Endothelial cell of umbilical vein (primary cell): ENCODE data around the gene IDH1. TPM values are rescaled to one million over a fixed set of nuclear protein-coding genes. Genes with fewer than 3 reads are reported as not detected.

Experiments used
- BruUV-seq: library from RNA; stranded (reverse); fragments of 400-500 nt; replicated peaks from 2 replicates; lab custom pipeline; 2021; lab: Mats Ljungman, UMichigan
- CTCF ChIA-PET: fragments of 300-600, 350-600 bp; sonication (Branson Sonifier 250); formaldehyde crosslinking; loops from one replicate; lab custom pipeline; 2021; ENCODE audit warnings: antibody characterized with exemption, inconsistent platforms; lab: Charles Lee
- POLR2A ChIA-PET: fragments of 300-600, 350-600 bp; sonication (Branson Sonifier 250); formaldehyde crosslinking; loops from one replicate; lab custom pipeline; 2021; ENCODE audit warnings: antibody characterized with exemption, inconsistent platforms; lab: Charles Lee
- DNase-seq: peaks from one replicate; pipeline ENCODE4 v3.0.0-alpha.2; 2011; ENCODE audit warnings: low read depth, low spot score
- FAIRE-seq: peaks from 2 replicates; lab custom pipeline; 2011; peaks lifted over from hg19 to GRCh38; lab: Jason Lieb, UNC
- H2AFZ ChIP-seq: 2 replicates; pipeline ENCODE4 v1.6.0; 2012; ENCODE audit warnings: low read depth, low read length, control low read depth, inconsistent platforms
- H3K27ac ChIP-seq: 2 replicates; pipeline ENCODE4 v1.5.1; 2011; ENCODE audit warnings: low read depth, mild to moderate bottlenecking, control low read depth, low read length, moderate library complexity; ENCODE audit not compliant: insufficient read depth
- H3K27me3 ChIP-seq, 2 experiments: 2 replicates each; pipeline versions ENCODE4 v1.6.0 to v1.6.1; 2011; ENCODE audit warnings: low read length in 2 of 2, mixed read lengths in 1 of 2; ENCODE audit not compliant: control insufficient read depth in 2 of 2, insufficient read depth in 2 of 2
- H3K36me3 ChIP-seq, 2 experiments: 2 replicates in 1 of 2; 3 replicates in 1 of 2; pipeline ENCODE4 v1.5.1; 2011; ENCODE audit warnings: low read length in 2 of 2, mild to moderate bottlenecking in 1 of 2, moderate library complexity in 1 of 2; ENCODE audit not compliant: control insufficient read depth in 2 of 2, insufficient read depth in 2 of 2; ENCODE audit errors: extremely low read depth in 1 of 2
- H3K4me1 ChIP-seq: 3 replicates; pipeline ENCODE4 v1.5.1; 2011; ENCODE audit warnings: mild to moderate bottlenecking, low read length; ENCODE audit not compliant: control insufficient read depth, insufficient read depth; ENCODE audit errors: extremely low read depth
- H3K4me2 ChIP-seq: 2 replicates; pipeline ENCODE4 v1.6.1; 2011; ENCODE audit warnings: low read length, control low read depth, mixed read lengths; ENCODE audit not compliant: insufficient read depth
- H3K4me3 ChIP-seq, 3 experiments: fragments of 200-600 bp in 1 of 3; sonication (generic), shearing (Covaris generic) in 1 of 3; replicated peaks in 1 of 3; 2 replicates each; pipeline ENCODE4 v1.5.1; 2011 to 2016; ENCODE audit warnings: control low read depth in 3 of 3, low read length in 3 of 3, mild to moderate bottlenecking in 2 of 3, inconsistent platforms in 1 of 3, low read depth in 1 of 3, moderate library complexity in 1 of 3; ENCODE audit not compliant: insufficient read depth in 1 of 3
- H3K79me2 ChIP-seq: 2 replicates; pipeline ENCODE4 v1.6.0; 2012; ENCODE audit warnings: low read length, inconsistent platforms; ENCODE audit not compliant: control insufficient read depth, insufficient read depth
- H3K9ac ChIP-seq: replicated peaks from 2 replicates; pipeline ENCODE3; 2011; ENCODE audit warnings: low read length, control low read depth; ENCODE audit not compliant: insufficient read depth; ENCODE audit errors: extremely low read depth
- H3K9me1 ChIP-seq: replicated peaks from 3 replicates; pipeline ENCODE4 v1.6.0; 2011; ENCODE audit warnings: mild to moderate bottlenecking, low read length; ENCODE audit not compliant: control insufficient read depth, insufficient read depth; ENCODE audit errors: extremely low read depth
- H3K9me3 ChIP-seq: replicated peaks from 2 replicates; pipeline ENCODE4 v1.5.1; 2012; ENCODE audit warnings: low read length, inconsistent platforms; ENCODE audit not compliant: control insufficient read depth, insufficient read depth
- H4K20me1 ChIP-seq: replicated peaks from 2 replicates; pipeline ENCODE3; 2011; ENCODE audit warnings: mild to moderate bottlenecking, low read length; ENCODE audit not compliant: control insufficient read depth, insufficient read depth; ENCODE audit errors: extremely low read depth
- CTCF ChIP-seq, 2 donors: IDR thresholded peaks; 1 replicate in 1 of 2; 2 replicates in 1 of 2; pipeline ENCODE4 v1.5.1; 2011; ENCODE audit warnings: low read length in 2 of 2, mild to moderate bottlenecking in 2 of 2, moderate library complexity in 2 of 2, control low read depth in 1 of 2, inconsistent platforms in 1 of 2, low read depth in 1 of 2; ENCODE audit not compliant: insufficient read depth in 1 of 2; ENCODE audit errors: extremely low read depth in 1 of 2
- EZH2 ChIP-seq: IDR thresholded peaks from 2 replicates; pipeline ENCODE4 v1.6.1; 2012; ENCODE audit warnings: borderline replicate concordance, low read depth, mild to moderate bottlenecking, moderate library complexity, low read length, inconsistent platforms; ENCODE audit not compliant: severe bottlenecking
- FOS ChIP-seq: IDR thresholded peaks from 2 replicates; pipeline ENCODE4 v1.6.1; 2011; ENCODE audit warnings: mild to moderate bottlenecking, low read length, moderate library complexity, borderline replicate concordance; ENCODE audit not compliant: insufficient read depth
- GATA2 ChIP-seq: IDR thresholded peaks from 2 replicates; pipeline ENCODE4 v1.7.0; 2011; ENCODE audit warnings: low read depth, mild to moderate bottlenecking, moderate library complexity, mixed read lengths, low read length; ENCODE audit not compliant: insufficient read length, insufficient read depth
- JUN ChIP-seq: IDR thresholded peaks from 2 replicates; pipeline ENCODE4 v1.6.1; 2011; ENCODE audit warnings: borderline replicate concordance, low read depth; ENCODE audit not compliant: insufficient read length, insufficient read depth
- MAX ChIP-seq: IDR thresholded peaks from 2 replicates; pipeline ENCODE4 v1.6.1; 2011; ENCODE audit not compliant: insufficient read depth, insufficient read length
- MYC ChIP-seq: IDR thresholded peaks from one replicate; pipeline ENCODE4 v1.6.1; 2011; ENCODE audit warnings: mild to moderate bottlenecking, low read depth, low read length
- POLR2A ChIP-seq: IDR thresholded peaks from 2 replicates; pipeline ENCODE4 v1.6.1; 2012; ENCODE audit warnings: low read depth, mild to moderate bottlenecking, control low read depth, low read length
- POLR2AphosphoS5 ChIP-seq: IDR thresholded peaks from 2 replicates; pipeline ENCODE4 v1.6.1; 2012; ENCODE audit warnings: low read depth, mild to moderate bottlenecking, control low read depth, low read length, moderate library complexity; ENCODE audit not compliant: insufficient read depth
- dilution Hi-C: fragments of 300-500 bp; cut with MboI; formaldehyde crosslinking; loops from one replicate; pipeline ENCODE4 v1.15.0; 2019; ENCODE audit warnings: low sequenced_read_pairs; ENCODE audit not compliant: extremely low pct_ligation_motif_present
- intact Hi-C: fragments of 100-400 bp; cut with micrococcal nuclease; formaldehyde crosslinking; loops from one replicate; pipeline ENCODE4 v1.10.0; 2022
- polyA plus RNA-seq, 4 experiments: library from polyadenylated mRNA; depleted of rRNA in 3 of 4; stranded (reverse) in 3 of 4; unstranded in 1 of 4; fragments of >200 nt; gene quantifications; 2 replicates each; pipeline versions ENCODE4 v1.2.1 to v1.2.3, GENCODE V29; 2011 to 2012; ENCODE audit warnings: missing spikeins in 1 of 4
- total RNA-seq: library from RNA; stranded (reverse); gene quantifications from 2 replicates; pipeline ENCODE4 v1.2.3, GENCODE V29; 2021

The IDH1 gene
- total and polyA plus RNA-seq, 2 donors (not counting 3 experiments of a cell fraction or from before 2014, with no cell fraction given) = 63.1 to 107 TPM

GRCh38 chr2:208296610-208297009 is 41.7 kb upstream of the IDH1 start:
- no TSS peak for BruUV-seq
- dilution Hi-C loops (no loop called here), intact Hi-C loops (no loop called here)
- Histone ChIP-seq H3K79me2 (peaks cover 5% of the 10 kb centered on the region), H3K36me3 (peaks cover 7 to 12% of the 10 kb centered on the region in 2 experiments), H3K27me3 (no peaks in the 10 kb centered on the region), H3K4me2 (no peak overlapping the region), H3K4me1 (no peaks in the 10 kb centered on the region), H3K27ac (no peak overlapping the region), H3K9me3 (no peaks in the 10 kb centered on the region), H4K20me1 (no peaks in the 10 kb centered on the region), H2AFZ (no peak overlapping the region), H3K9me1 (no peaks in the 10 kb centered on the region), H3K4me3 (no peak overlapping the region), H3K9ac (no peak overlapping the region)
- DNase-seq = no peak
- CTCF ChIA-PET = no interaction called here
- no peak for FAIRE-seq
- POLR2A ChIA-PET = no interaction called here
- TF ChIP-seq POLR2AphosphoS5 = no peak
- no peak for TF ChIP-seq MAX
- no peak for TF ChIP-seq CTCF (IDR thresholded peaks at IDR 0.05; ENCODE audit: extremely low read depth in 1 of 2, insufficient read depth in 1 of 2, low read depth in 1 of 2, low read length in 2 of 2)
- TF ChIP-seq JUN = no peak
- TF ChIP-seq FOS = no peak
- TF ChIP-seq MYC = no peak
- no peak for TF ChIP-seq EZH2
- no peak for TF ChIP-seq GATA2
- TF ChIP-seq POLR2A = no peak
